Activated CD4-positive, alpha-beta T cell treated with anti-CD3 and anti-CD28 coated beads, Interleukin-2, amount 10 ng/mL, durations not matched to agents 7 days and 5 days (primary cell): ENCODE results near the gene LIMCH1. TPM values are rescaled to one million over a fixed set of nuclear protein-coding genes. Genes with fewer than 3 reads are reported as not detected.
"Not testable (repeated sequence)": the region's sequence is repeated elsewhere in the genome, so short reads cannot be mapped to it uniquely, and the experiment has no call there.

Experiments used
- CTCF ChIA-PET: fragments of 350-600 bp; sonication (Branson Sonifier 250); formaldehyde crosslinking; loops from one replicate; lab custom pipeline; 2021; ENCODE audit warnings: antibody characterized with exemption; lab: Charles Lee
- POLR2A ChIA-PET: fragments of 350-600 bp; sonication (Branson Sonifier 250); formaldehyde crosslinking; loops from one replicate; lab custom pipeline; 2021; ENCODE audit warnings: antibody characterized with exemption; lab: Charles Lee
- DNase-seq: peaks from one replicate; pipeline ENCODE4 v3.0.0-alpha.2; 2020
- H3K27ac Mint-ChIP-seq: one replicate; pipeline ENCODE4 v1.8.0; 2021; ENCODE audit warnings: mild to moderate bottlenecking, moderate library complexity, mixed read lengths
- H3K27me3 Mint-ChIP-seq: one replicate; pipeline ENCODE4 v1.8.0; 2021; ENCODE audit warnings: mixed read lengths
- H3K36me3 Mint-ChIP-seq: one replicate; pipeline ENCODE4 v1.8.0; 2021; ENCODE audit warnings: low read depth, mixed read lengths
- H3K4me1 Mint-ChIP-seq: one replicate; pipeline ENCODE4 v1.8.0; 2021; ENCODE audit warnings: mixed read lengths
- H3K4me3 Mint-ChIP-seq: one replicate; pipeline ENCODE4 v1.8.0; 2021; ENCODE audit warnings: mild to moderate bottlenecking, moderate library complexity, mixed read lengths
- H3K9me3 Mint-ChIP-seq: one replicate; pipeline ENCODE4 v1.8.0; 2021; ENCODE audit warnings: mixed read lengths
- total RNA-seq, 2 experiments: library from RNA; stranded (reverse); gene quantifications; one replicate each; pipeline ENCODE4 v1.2.3, GENCODE V29; 2021

The LIMCH1 gene
- total RNA-seq, 2 experiments from 2014 or later: not detected

- Mint-ChIP-seq H3K4me3 (no peak overlapping the region), H3K27me3 (no peaks in the 10 kb centered on the region), H3K9me3 (no peaks in the 10 kb centered on the region), H3K4me1 (no peaks in the 10 kb centered on the region), H3K36me3 (no peaks in the 10 kb centered on the region), H3K27ac (no peak overlapping the region)
- CTCF ChIA-PET: no interaction called here
- DNase-seq: no peak
- POLR2A ChIA-PET: no interaction called here
Observed at GRCh38 chr4:41632481-41633073, 94.6 kb downstream of the LIMCH1 start.

- POLR2A ChIA-PET: no interaction called here
- no peaks in the 10 kb centered on the region for H3K9me3 Mint-ChIP-seq
- H3K27ac Mint-ChIP-seq: no peak overlapping the region
- no peaks in the 10 kb centered on the region for H3K27me3 Mint-ChIP-seq
- CTCF ChIA-PET: no interaction called here
- no peak overlapping the region for H3K4me3 Mint-ChIP-seq
- DNase-seq: no peak
- H3K4me1 Mint-ChIP-seq: no peaks in the 10 kb centered on the region
- H3K36me3 Mint-ChIP-seq: no peaks in the 10 kb centered on the region
Observed at GRCh38 chr4:41633321-41633720, 95.4 kb downstream of the LIMCH1 start.

GRCh38 chr4:41635441-41635840 lies 97.5 kb downstream of the LIMCH1 start:
- POLR2A ChIA-PET: no interaction called here
- H3K4me1 Mint-ChIP-seq: no peaks in the 10 kb centered on the region
- H3K4me3 Mint-ChIP-seq: no peak overlapping the region
- no peaks in the 10 kb centered on the region for H3K36me3 Mint-ChIP-seq
- DNase-seq: no peak
- CTCF ChIA-PET: no interaction called here
- no peaks in the 10 kb centered on the region for H3K9me3 Mint-ChIP-seq
- H3K27me3 Mint-ChIP-seq: peaks cover 6% of the 10 kb centered on the region
- no peak overlapping the region for H3K27ac Mint-ChIP-seq

- Mint-ChIP-seq H3K9me3 (no peaks in the 10 kb centered on the region), H3K27me3 (peaks cover 11% of the 10 kb centered on the region), H3K36me3 (no peaks in the 10 kb centered on the region), H3K4me1 (no peaks in the 10 kb centered on the region), H3K27ac (no peak overlapping the region), H3K4me3 (no peak overlapping the region)
- POLR2A ChIA-PET: no interaction called here
- CTCF ChIA-PET: no interaction called here
- DNase-seq: no peak
Observed at GRCh38 chr4:41638203-41638602, 100.2 kb downstream of the LIMCH1 start.

GRCh38 chr4:41638866-41639265 lies 100.9 kb downstream of the LIMCH1 start:
- no peaks in the 10 kb centered on the region for H3K36me3 Mint-ChIP-seq
- H3K27ac Mint-ChIP-seq: no peak overlapping the region
- CTCF ChIA-PET: no interaction called here
- DNase-seq: no peak
- H3K27me3 Mint-ChIP-seq: peaks cover 13% of the 10 kb centered on the region
- no peaks in the 10 kb centered on the region for H3K9me3 Mint-ChIP-seq
- H3K4me3 Mint-ChIP-seq: no peak overlapping the region
- POLR2A ChIA-PET: no interaction called here
- no peaks in the 10 kb centered on the region for H3K4me1 Mint-ChIP-seq

- Mint-ChIP-seq H3K27me3 (peaks cover 13% of the 10 kb centered on the region), H3K27ac (no peak overlapping the region), H3K4me3 (no peak overlapping the region), H3K36me3 (no peaks in the 10 kb centered on the region), H3K9me3 (no peaks in the 10 kb centered on the region), H3K4me1 (no peaks in the 10 kb centered on the region)
- DNase-seq: no peak
- ChIA-PET POLR2A (no interaction called here), CTCF (no interaction called here)
Observed at GRCh38 chr4:41639291-41639690, 101.3 kb downstream of the LIMCH1 start.

GRCh38 chr4:41640906-41641305 lies 102.9 kb downstream of the LIMCH1 start:
- H3K27ac Mint-ChIP-seq: no peak overlapping the region
- DNase-seq: no peak
- no peaks in the 10 kb centered on the region for H3K4me1 Mint-ChIP-seq
- no peaks in the 10 kb centered on the region for H3K36me3 Mint-ChIP-seq
- ChIA-PET CTCF (no interaction called here), POLR2A (no interaction called here)
- H3K4me3 Mint-ChIP-seq: no peak overlapping the region
- no peaks in the 10 kb centered on the region for H3K9me3 Mint-ChIP-seq
- peaks cover 25% of the 10 kb centered on the region for H3K27me3 Mint-ChIP-seq

- H3K9me3 Mint-ChIP-seq, H3K27ac Mint-ChIP-seq, DNase-seq, H3K4me1 Mint-ChIP-seq, H3K36me3 Mint-ChIP-seq, POLR2A ChIA-PET, H3K4me3 Mint-ChIP-seq: not testable (repeated sequence)
- CTCF ChIA-PET: interaction anchor here (0.9 kb wide), 1 partner anchor 19 kb away, joined by 4 read pairs; no protein-coding TSS in a partner anchor
- H3K27me3 Mint-ChIP-seq: peaks cover 27% of the 10 kb centered on the region
Observed at GRCh38 chr4:41642746-41643145, 104.8 kb downstream of the LIMCH1 start.

GRCh38 chr4:41643331-41643730 lies 105.4 kb downstream of the LIMCH1 start:
- DNase-seq: no peak
- Mint-ChIP-seq H3K27me3 (peaks cover 27% of the 10 kb centered on the region), H3K36me3 (no peaks in the 10 kb centered on the region), H3K9me3 (no peaks in the 10 kb centered on the region), H3K4me3 (no peak overlapping the region), H3K27ac (no peak overlapping the region), H3K4me1 (no peaks in the 10 kb centered on the region)
- POLR2A ChIA-PET: no interaction called here
- CTCF ChIA-PET: interaction anchor here (0.9 kb wide), 1 partner anchor 18 kb away, joined by 4 read pairs; no protein-coding TSS in a partner anchor

- H3K27me3 Mint-ChIP-seq: peaks cover 27% of the 10 kb centered on the region
- CTCF ChIA-PET: no interaction called here
- no peaks in the 10 kb centered on the region for H3K36me3 Mint-ChIP-seq
- DNase-seq: peak; percentile 7
- no peak overlapping the region for H3K27ac Mint-ChIP-seq
- no peaks in the 10 kb centered on the region for H3K4me1 Mint-ChIP-seq
- H3K9me3 Mint-ChIP-seq: no peaks in the 10 kb centered on the region
- no peak overlapping the region for H3K4me3 Mint-ChIP-seq
- POLR2A ChIA-PET: no interaction called here
Observed at GRCh38 chr4:41644288-41644914, 106.4 kb downstream of the LIMCH1 start.

GRCh38 chr4:41644915-41645295 lies 106.9 kb downstream of the LIMCH1 start:
- H3K36me3 Mint-ChIP-seq: no peaks in the 10 kb centered on the region
- H3K27me3 Mint-ChIP-seq: peaks cover 23% of the 10 kb centered on the region
- no peak for DNase-seq
- no peak overlapping the region for H3K27ac Mint-ChIP-seq
- ChIA-PET CTCF (no interaction called here), POLR2A (no interaction called here)
- H3K9me3 Mint-ChIP-seq: no peaks in the 10 kb centered on the region
- H3K4me1 Mint-ChIP-seq: no peaks in the 10 kb centered on the region
- no peak overlapping the region for H3K4me3 Mint-ChIP-seq

GRCh38 chr4:41645728-41646390 lies 107.9 kb downstream of the LIMCH1 start:
- Mint-ChIP-seq H3K4me3 (no peak overlapping the region), H3K27me3 (peaks cover 21% of the 10 kb centered on the region), H3K4me1 (no peaks in the 10 kb centered on the region), H3K9me3 (no peaks in the 10 kb centered on the region), H3K27ac (no peak overlapping the region), H3K36me3 (no peaks in the 10 kb centered on the region)
- DNase-seq: no peak
- ChIA-PET POLR2A (no interaction called here), CTCF (no interaction called here)

GRCh38 chr4:41646862-41647261 lies 108.9 kb downstream of the LIMCH1 start:
- CTCF ChIA-PET: no interaction called here
- DNase-seq: no peak
- H3K4me1 Mint-ChIP-seq: no peaks in the 10 kb centered on the region
- no peaks in the 10 kb centered on the region for H3K36me3 Mint-ChIP-seq
- no peaks in the 10 kb centered on the region for H3K9me3 Mint-ChIP-seq
- H3K27me3 Mint-ChIP-seq: peaks cover 21% of the 10 kb centered on the region
- POLR2A ChIA-PET: no interaction called here
- H3K4me3 Mint-ChIP-seq: no peak overlapping the region
- H3K27ac Mint-ChIP-seq: no peak overlapping the region
